ENCODE measurements around the gene ENPP4. TPM values are rescaled to one million over a fixed set of nuclear protein-coding genes. Genes with fewer than 3 reads are reported as not detected.

ENPP4 gene
- total RNA-seq, 6 donors from 2014 or later, result 10.5 to 45.7 (median 24.3) TPM

- Histone ChIP-seq H3K9me3 (no peaks in the 10 kb centered on the region), H3K27me3 (no peaks in the 10 kb centered on the region), H3K36me3 (no peaks in the 10 kb centered on the region), H3K4me3 (no peak overlapping the region), H3K27ac (no peak overlapping the region), H3K4me1 (no peaks in the 10 kb centered on the region)
- TF ChIP-seq POLR2A (IDR thresholded peaks at IDR 0.05) (no peak), CTCF (IDR thresholded peaks at IDR 0.05) (no peak), POLR2AphosphoS5 (IDR thresholded peaks at IDR 0.05) (no peak), EP300 (IDR thresholded peaks at IDR 0.05) (no peak)
- no peak for DNase-seq
- no peak for ATAC-seq (ENCODE audit: low FRiP score in 2 of 2)
These were observed 26.9 kb downstream of the ENPP4 start for GRCh38 chr6:46156701-46157100.

- no peaks in the 10 kb centered on the region for H3K36me3 ChIP-seq
- no peak for TF ChIP-seq POLR2A (IDR thresholded peaks at IDR 0.05)
- TF ChIP-seq CTCF (IDR thresholded peaks at IDR 0.05), result no peak
- no peak for DNase-seq
- no peak overlapping the region for H3K4me3 ChIP-seq
- no peaks in the 10 kb centered on the region for H3K27me3 ChIP-seq
- H3K4me1 ChIP-seq, result no peaks in the 10 kb centered on the region
- H3K9me3 ChIP-seq, result no peaks in the 10 kb centered on the region
- no peak overlapping the region for H3K27ac ChIP-seq
- ATAC-seq (ENCODE audit: low FRiP score in 2 of 2), result no peak
These were observed 29.4 kb downstream of the ENPP4 start for GRCh38 chr6:46159229-46159628.

- Histone ChIP-seq H3K4me1 (no peaks in the 10 kb centered on the region), H3K27me3 (no peaks in the 10 kb centered on the region), H3K27ac (no peak overlapping the region), H3K36me3 (no peaks in the 10 kb centered on the region), H3K9me3 (no peaks in the 10 kb centered on the region), H3K4me3 (no peak overlapping the region)
- ATAC-seq (ENCODE audit: low FRiP score in 2 of 2) (no peak), DNase-seq (no peak)
- TF ChIP-seq CTCF (IDR thresholded peaks at IDR 0.05) (no peak), EP300 (IDR thresholded peaks at IDR 0.05) (no peak), POLR2AphosphoS5 (IDR thresholded peaks at IDR 0.05) (no peak), POLR2A (IDR thresholded peaks at IDR 0.05) (no peak)
- WGBS, 2 donors, result 93 to 94% methylated on average over 5 of the region's 5 CpGs
These were observed 30.3 kb downstream of the ENPP4 start for GRCh38 chr6:46160102-46160501.

- Histone ChIP-seq H3K27me3 (no peaks in the 10 kb centered on the region), H3K36me3 (no peaks in the 10 kb centered on the region), H3K4me3 (peak within 1 kb of the TSS; percentile 58 to 83 (median 68)), H3K4me1 (peaks cover 0 to 18% (median 5%) of the 10 kb centered on the region in 4 donors), H3K27ac (peak within 1 kb of the TSS in 3 of 4 donors; percentile 34 to 72 (median 35)), H3K9me3 (no peaks in the 10 kb centered on the region)
- peak; percentile 95 to 96 for DNase-seq
- 2 to 3% methylated on average over 10 to 47 of the region's 49 CpGs for WGBS, 2 donors
- no peak for TF ChIP-seq CTCF (IDR thresholded peaks at IDR 0.05)
- TF ChIP-seq EP300 (IDR thresholded peaks at IDR 0.05), result no peak
- peak in 2 of 4 donors; percentile 35 to 80 for TF ChIP-seq POLR2A (IDR thresholded peaks at IDR 0.05)
- TF ChIP-seq POLR2AphosphoS5 (IDR thresholded peaks at IDR 0.05), result peak in 1 of 2 donors; percentile 61
- ATAC-seq (ENCODE audit: low FRiP score in 2 of 2), result peak; percentile 89 to 97
These were observed 40.8 kb downstream of the ENPP4 start, which contains the start of gene ENPP5 for GRCh38 chr6:46170357-46171289. ENPP5 (minus strand) TSS chr6:46170980; CDS start chr6:46168262, 2,718 bp downstream.
